ENCODE measurements around the gene HIP1R. TPM values are rescaled to one million over a fixed set of nuclear protein-coding genes. Genes with fewer than 3 reads are reported as not detected.

Gene HIP1R
- total and polyA plus RNA-seq, 2 of the 4 experiments (the other 2 are of a cell fraction), result 13.8 to 18.5 TPM

GRCh38 chr12:122855071-122855829 is 20.0 kb downstream of the HIP1R start:
- dilution Hi-C loops (cut with HindIII; ENCODE audit: low sequenced_read_pairs, unreplicated experiment), result no loop called here
- BruUV-seq (replicated peaks), result no TSS peak

More at GRCh38 chr12:122855071-122855829, 20.0 kb downstream of the HIP1R start:
- no peak overlapping the region for H2AK5ac ChIP-seq (ENCODE audit: low read depth, low read length)
- peak overlapping the region; percentile 76 for H2AK9ac ChIP-seq (replicated peaks; ENCODE audit: low read depth, low read length, poor library complexity)
- H3K14ac ChIP-seq (replicated peaks; ENCODE audit: low read depth, low read length), result no peak overlapping the region
- peaks cover 13% of the 10 kb centered on the region for H4K20me1 ChIP-seq (ENCODE audit: insufficient read depth, low read length)
- ChIA-PET POLR2A (ENCODE audit: unreplicated experiment) (interaction anchor here (0.6 kb wide), 1 partner anchor 113 kb away, joined by 8 read pairs; no protein-coding TSS in a partner anchor), CTCF (interaction anchor here (1.2 kb wide), 1 partner anchor 97 kb away, joined by 3 read pairs; no protein-coding TSS in a partner anchor)
- no peak overlapping the region for H3K4me2 ChIP-seq (ENCODE audit: low read depth, low read length)
- H3K56ac ChIP-seq (ENCODE audit: extremely low read depth, insufficient read depth, low read length), result no peak overlapping the region
- no peak overlapping the region for H3K27ac ChIP-seq (ENCODE audit: insufficient read depth, low read length)
- no peak overlapping the region for H2BK5ac ChIP-seq (ENCODE audit: low read depth, low read length, poor library complexity, severe bottlenecking)
- H3K4me3 ChIP-seq (ENCODE audit: insufficient read depth, low read depth, low read length), result no peak overlapping the region
- peaks cover 0 to 7% of the 10 kb centered on the region in 2 experiments; a peak in 2 of 4 replicates for H3K79me1 ChIP-seq (ENCODE audit: low read depth in 1 of 2, low read length in 2 of 2)
- no peaks in the 10 kb centered on the region for H3K27me3 ChIP-seq (ENCODE audit: control insufficient read depth, insufficient read depth, low read length)
- no peak overlapping the region for H3K23ac ChIP-seq (ENCODE audit: low read depth, low read length)
- H3K9ac ChIP-seq (ENCODE audit: low read depth, low read length), result no peak overlapping the region
- no peak overlapping the region for H3K18ac ChIP-seq (ENCODE audit: low read depth, low read length)
- no peaks in the 10 kb centered on the region for H3K9me3 ChIP-seq (ENCODE audit: control insufficient read depth, insufficient read depth, low read length)
- H4K91ac ChIP-seq (ENCODE audit: insufficient read depth, low read depth, low read length), result no peak overlapping the region
- H3K9me1 ChIP-seq (ENCODE audit: insufficient read depth, low read length), result peaks cover 18% of the 10 kb centered on the region
- no peak overlapping the region for H2AFZ ChIP-seq (replicated peaks; ENCODE audit: low read length, poor library complexity)
- H4K5ac ChIP-seq (ENCODE audit: low read depth, low read length), result no peak overlapping the region
- intact Hi-C loops (cut with micrococcal nuclease) (no loop called here), in situ Hi-C loops (cut with MboI; ENCODE audit: low sequenced_read_pairs) (loop anchor here (5.0 kb wide), 1 partner anchor 382 kb away; no protein-coding TSS in a partner anchor)
- H3K4ac ChIP-seq (ENCODE audit: low read depth, low read length), result no peak overlapping the region
- H2BK120ac ChIP-seq (ENCODE audit: low read depth, low read length), result no peak overlapping the region
- ATAC-seq (ENCODE audit: low read depth) (no peak), DNase-seq (no peak)
- no peak overlapping the region for H2BK20ac ChIP-seq (ENCODE audit: low read depth, low read length)
- H4K8ac ChIP-seq (ENCODE audit: low read depth in 2 of 2, low read length in 2 of 2), result no peak overlapping the region
- TF ChIP-seq RCOR1 (IDR thresholded peaks at IDR 0.05; ENCODE audit: insufficient replicate concordance, low read length) (no peak), CTCF (conservative IDR thresholded peaks at IDR 0.05; ENCODE audit: low read depth, low read length) (no peak), RFX5 (IDR thresholded peaks at IDR 0.05; ENCODE audit: low read depth, low read length) (no peak), ELK1 (IDR thresholded peaks at IDR 0.05; ENCODE audit: borderline replicate concordance, low read depth, low read length) (no peak), MAZ (IDR thresholded peaks at IDR 0.05; ENCODE audit: borderline replicate concordance, low read depth, low read length) (no peak), FOS (IDR thresholded peaks at IDR 0.05; ENCODE audit: low read depth, low read length) (no peak), SMC3 (IDR thresholded peaks at IDR 0.05; ENCODE audit: low read depth, low read length) (no peak), CEBPB (IDR thresholded peaks at IDR 0.05; ENCODE audit: low read depth, low read length) (no peak)
- whole genome bisulfite sequencing, 2 experiments (ENCODE audit: extremely low coverage in 2 of 2, insufficient read length in 1 of 2), result 91% methylated on average over 7 of the region's 24 CpGs; no CpG with 5 or more reads in 1 of the 2 experiments
- H3K4me1 ChIP-seq (ENCODE audit: control insufficient read depth, insufficient read depth, low read length), result peaks cover 16% of the 10 kb centered on the region
- H3K36me3 ChIP-seq (ENCODE audit: control insufficient read depth, insufficient read depth, low read length), result peaks cover 5% of the 10 kb centered on the region; the same call in 1 of the 2 replicates
- no peak overlapping the region for H2BK15ac ChIP-seq (ENCODE audit: low read depth, low read length)

Measured in IMR-90 (cell line).